Stimulated activated CD4-positive, alpha-beta T cell treated with anti-CD3 and anti-CD28 coated beads, TNF-alpha, amount 100 ng/mL, for 4 hours (primary cell): Measurements from ENCODE around the gene LMTK3.
"Not testable (repeated sequence)": the region's sequence is repeated elsewhere in the genome, so short reads cannot be mapped to it uniquely, and the experiment has no call there.

Experiments used
- DNase-seq, 3 experiments: peaks; one replicate each; pipeline ENCODE4 v3.0.0-alpha.2; 2020; ENCODE audit warnings: low read depth in 3 of 3

Gene LMTK3

GRCh38 chr19:48488478-48488877, 23.2 kb downstream of the LMTK3 start:
- DNase-seq = not testable (repeated sequence)

GRCh38 chr19:48487948-48488347, 23.7 kb downstream of the LMTK3 start:
- no peak for DNase-seq

- DNase-seq = no peak
These were observed 24.1 kb downstream of the LMTK3 start for GRCh38 chr19:48487544-48487943.

- not testable (repeated sequence) for DNase-seq
These were observed 24.9 kb downstream of the LMTK3 start for GRCh38 chr19:48486706-48487105.

GRCh38 chr19:48484931-48485612, 26.6 kb downstream of the LMTK3 start:
- DNase-seq = no peak

GRCh38 chr19:48484247-48484893, 27.3 kb downstream of the LMTK3 start:
- DNase-seq = no peak

GRCh38 chr19:48483301-48483700, 28.3 kb downstream of the LMTK3 start:
- no peak for DNase-seq

- no peak for DNase-seq
These were observed 29.6 kb downstream of the LMTK3 start for GRCh38 chr19:48481846-48482639.

GRCh38 chr19:48480558-48481500, 30.8 kb downstream of the LMTK3 start:
- DNase-seq = peak in 1 of 3 experiments; percentile 26

- DNase-seq = no peak
These were observed 31.5 kb downstream of the LMTK3 start for GRCh38 chr19:48480183-48480557.

GRCh38 chr19:48479686-48480085, 31.9 kb downstream of the LMTK3 start:
- no peak for DNase-seq

- DNase-seq = no peak
These were observed 33.0 kb downstream of the LMTK3 start for GRCh38 chr19:48478339-48479256.

GRCh38 chr19:48477698-48478338, 33.8 kb downstream of the LMTK3 start:
- DNase-seq = no peak

GRCh38 chr19:48477067-48477685, 34.5 kb downstream of the LMTK3 start:
- no peak for DNase-seq

- DNase-seq = no peak
These were observed 35.5 kb downstream of the LMTK3 start for GRCh38 chr19:48476176-48476575.

GRCh38 chr19:48475369-48476068, 36.1 kb downstream of the LMTK3 start:
- DNase-seq = no peak

- no peak for DNase-seq
These were observed 37.5 kb downstream of the LMTK3 start for GRCh38 chr19:48474084-48474592.

GRCh38 chr19:48473161-48473966, 38.3 kb downstream of the LMTK3 start:
- no peak for DNase-seq
